WTC11 (cell line): ENCODE data around the gene STK39. TPM values are rescaled to one million over a fixed set of nuclear protein-coding genes. Genes with fewer than 3 reads are reported as not detected.

Source experiments
- ATAC-seq: fragments of 200-7000 bp; cut with Tn5 transposase; 2 replicates; pipeline ENCODE4 v1.10.0; 2021; ENCODE audit warnings: mild to moderate bottlenecking, moderate library complexity
- CTCF ChIA-PET: fragments of 300-600 bp; sonication (Branson Sonifier 250); formaldehyde crosslinking; loops from one replicate; lab custom pipeline; 2021; ENCODE audit warnings: antibody characterized with exemption; lab: Charles Lee
- POLR2A ChIA-PET: fragments of 350-600 bp; sonication (Branson Sonifier 250); formaldehyde crosslinking; loops from one replicate; lab custom pipeline; 2021; ENCODE audit warnings: antibody characterized with exemption; lab: Charles Lee
- DNase-seq: peaks from one replicate; pipeline ENCODE4 v3.0.0; 2021; ENCODE audit warnings: low spot score
- H3K27ac Mint-ChIP-seq: 2 replicates; pipeline ENCODE4 v1.8.0; 2021; ENCODE audit warnings: mixed read lengths
- H3K27me3 Mint-ChIP-seq: 2 replicates; pipeline ENCODE4 v1.8.0; 2021; ENCODE audit warnings: low read depth, mild to moderate bottlenecking, moderate library complexity, mixed read lengths
- H3K36me3 Mint-ChIP-seq: 2 replicates; pipeline ENCODE4 v1.8.0; 2021; ENCODE audit warnings: mixed read lengths
- H3K4me1 Mint-ChIP-seq: 2 replicates; pipeline ENCODE4 v1.8.0; 2022; ENCODE audit warnings: mixed read lengths
- H3K4me3 Mint-ChIP-seq: 2 replicates; pipeline ENCODE4 v1.8.0; 2021; ENCODE audit warnings: mild to moderate bottlenecking, moderate library complexity, mixed read lengths
- H3K9me3 Mint-ChIP-seq: 2 replicates; pipeline ENCODE4 v1.8.0; 2021; ENCODE audit warnings: mixed read lengths
- CREM ChIP-seq: sonication (generic); formaldehyde crosslinking; IDR thresholded peaks from 2 replicates; pipeline ENCODE4 v1.8.1; 2022; ENCODE audit warnings: mild to moderate bottlenecking, missing genetic modification reagents, moderate library complexity
- ELF4 ChIP-seq: sonication (generic); formaldehyde crosslinking; IDR thresholded peaks from 2 replicates; pipeline ENCODE4 v1.8.1; 2022; ENCODE audit warnings: low read depth, mild to moderate bottlenecking, moderate library complexity, missing genetic modification reagents
- ERG ChIP-seq: fragments of 250-450 bp; sonication (Bioruptor Pico); IDR thresholded peaks from 2 replicates; pipeline ENCODE4 v1.8.0; 2021; ENCODE audit warnings: mild to moderate bottlenecking
- ESRRA ChIP-seq: sonication (generic); formaldehyde crosslinking; IDR thresholded peaks from 2 replicates; pipeline ENCODE4 v1.8.1; 2022; ENCODE audit warnings: mild to moderate bottlenecking, missing genetic modification reagents, borderline replicate concordance
- FOXK1 ChIP-seq: sonication (generic); formaldehyde crosslinking; IDR thresholded peaks from 2 replicates; pipeline ENCODE4 v1.8.0; 2022; ENCODE audit warnings: mild to moderate bottlenecking, moderate library complexity, missing genetic modification reagents
- FOXP1 ChIP-seq: sonication (generic); formaldehyde crosslinking; IDR thresholded peaks from 2 replicates; pipeline ENCODE4 v1.8.0; 2022; ENCODE audit warnings: missing genetic modification reagents, mild to moderate bottlenecking, moderate library complexity, borderline replicate concordance
- IRF1 ChIP-seq: sonication (generic); formaldehyde crosslinking; IDR thresholded peaks from 2 replicates; pipeline ENCODE4 v1.8.0; 2023; ENCODE audit warnings: missing genetic modification reagents
- JAZF1 ChIP-seq: fragments of 250-450 bp; sonication (Bioruptor Pico); IDR thresholded peaks from 2 replicates; pipeline ENCODE4 v1.9.0; 2021; ENCODE audit warnings: moderate library complexity, mild to moderate bottlenecking, inconsistent platforms
- JUN ChIP-seq: sonication (generic); formaldehyde crosslinking; IDR thresholded peaks from 2 replicates; pipeline ENCODE4 v1.8.0; 2023; ENCODE audit warnings: mild to moderate bottlenecking, missing genetic modification reagents
- MYBL2 ChIP-seq: sonication (generic); formaldehyde crosslinking; IDR thresholded peaks from 2 replicates; pipeline ENCODE4 v1.8.1; 2023; ENCODE audit warnings: mild to moderate bottlenecking, moderate library complexity, missing genetic modification reagents
- NFATC4 ChIP-seq: fragments of 250-450 bp; sonication (Bioruptor Pico); IDR thresholded peaks from 2 replicates; pipeline ENCODE4 v1.9.0; 2021; ENCODE audit warnings: mild to moderate bottlenecking
- NR2C2 ChIP-seq: sonication (generic); formaldehyde crosslinking; IDR thresholded peaks from 2 replicates; pipeline ENCODE4 v1.8.0; 2022; ENCODE audit warnings: mild to moderate bottlenecking, missing genetic modification reagents
- RORB ChIP-seq: fragments of 250-450 bp; sonication (Bioruptor Pico); IDR thresholded peaks from 2 replicates; pipeline ENCODE4 v1.9.0; 2021; ENCODE audit warnings: mild to moderate bottlenecking
- SMAD4 ChIP-seq: sonication (generic); formaldehyde crosslinking; IDR thresholded peaks from 2 replicates; pipeline ENCODE4 v1.8.0; 2022; ENCODE audit warnings: mild to moderate bottlenecking, missing genetic modification reagents
- ZNF138 ChIP-seq: sonication (generic); formaldehyde crosslinking; conservative IDR thresholded peaks from 2 replicates; pipeline ENCODE4 v1.8.1; 2022; ENCODE audit warnings: mild to moderate bottlenecking, moderate library complexity, missing genetic modification reagents
- ZNF396 ChIP-seq: fragments of 250-450 bp; sonication (Bioruptor Pico); IDR thresholded peaks from 2 replicates; pipeline ENCODE4 v1.8.0; 2021; ENCODE audit warnings: mild to moderate bottlenecking, moderate library complexity, borderline replicate concordance
- ZNF416 ChIP-seq: fragments of 250-450 bp; sonication (Bioruptor Pico); IDR thresholded peaks from 2 replicates; pipeline ENCODE4 v1.9.0; 2021; ENCODE audit warnings: mild to moderate bottlenecking, inconsistent platforms
- ZNF512 ChIP-seq: sonication (generic); formaldehyde crosslinking; IDR thresholded peaks from 2 replicates; pipeline ENCODE4 v1.8.1; 2022; ENCODE audit warnings: missing genetic modification reagents, borderline replicate concordance
- ZNF532 ChIP-seq: fragments of 250-450 bp; sonication (Bioruptor Pico); IDR thresholded peaks from 2 replicates; pipeline ENCODE4 v1.9.0; 2021; ENCODE audit warnings: mild to moderate bottlenecking, borderline replicate concordance
- ZNF671 ChIP-seq: fragments of 250-450 bp; sonication (Bioruptor Pico); IDR thresholded peaks from 2 replicates; pipeline ENCODE4 v1.8.0; 2021; ENCODE audit warnings: mild to moderate bottlenecking
- total RNA-seq: library from RNA; stranded (reverse); gene quantifications from 3 replicates; pipeline ENCODE4 v1.2.3, GENCODE V29; 2021

STK39 gene
- total RNA-seq, 1 experiment from 2014 or later: 20.5 TPM

GRCh38 chr2:167955264-167955906, 292.0 kb downstream of the STK39 start (continued):
- TF ChIP-seq ZNF532 (no peak), ERG (CRISPR knock-in tag) (no peak), ELF4 (no peak), RORB (CRISPR knock-in tag) (no peak), ZNF138 (CRISPR knock-in tag) (no peak)

- DNase-seq: no peak
- TF ChIP-seq ERG (CRISPR knock-in tag) (no peak), JAZF1 (CRISPR knock-in tag) (no peak), FOXP1 (CRISPR knock-in tag) (no peak), ZNF396 (CRISPR knock-in tag) (no peak), ZNF671 (CRISPR knock-in tag) (no peak), NR2C2 (CRISPR knock-in tag) (no peak), FOXK1 (no peak), ZNF416 (CRISPR knock-in tag) (no peak), MYBL2 (CRISPR knock-in tag) (no peak), JUN (no peak), ZNF512 (CRISPR knock-in tag) (no peak), CREM (CRISPR knock-in tag) (no peak), ESRRA (CRISPR knock-in tag) (no peak), SMAD4 (no peak), NFATC4 (CRISPR knock-in tag) (no peak), IRF1 (no peak), ZNF138 (CRISPR knock-in tag) (no peak)
- TF ChIP-seq, all 79 proteins: peak for 0
- Mint-ChIP-seq H3K9me3 (no peaks in the 10 kb centered on the region), H3K27me3 (no peaks in the 10 kb centered on the region), H3K27ac (no peak overlapping the region), H3K4me3 (no peak overlapping the region), H3K4me1 (no peaks in the 10 kb centered on the region), H3K36me3 (no peaks in the 10 kb centered on the region)
- ChIA-PET CTCF (no interaction called here), POLR2A (no interaction called here)
- no peak for ATAC-seq
Observed at GRCh38 chr2:167954495-167954894, 292.9 kb downstream of the STK39 start.
